ENCODE data around the gene DROSHA. TPM values are rescaled to one million over a fixed set of nuclear protein-coding genes. Genes with fewer than 3 reads are reported as not detected.

DROSHA gene
- total RNA-seq, 1 donor from 2014 or later = 68.8 TPM

Other genes with a start within 250 kb of the DROSHA start
- gene C5orf22, start 208 bp upstream of the DROSHA start, total RNA-seq = 26.2 and 28.1 TPM in 2 replicates
- gene PDZD2, start 107.0 kb upstream of the DROSHA start, total RNA-seq = not detected in 2 replicates